GM23338 (cell line): Measurements from ENCODE around the gene RRAS2. TPM values are rescaled to one million over a fixed set of nuclear protein-coding genes. Genes with fewer than 3 reads are reported as not detected.

Experiments used
- CREB1 ChIP-seq: fragments of 250-450 bp; sonication (Bioruptor Pico); IDR thresholded peaks from 2 replicates; pipeline ENCODE4 v1.5.0; 2020; ENCODE audit warnings: low read depth, mild to moderate bottlenecking, moderate library complexity
- ETS1 ChIP-seq: IDR thresholded peaks from 2 replicates; pipeline ENCODE4 v1.6.1; 2016; ENCODE audit warnings: antibody characterized with exemption
- EZH2 ChIP-seq: fragments of 200-600 bp; sonication (generic); IDR thresholded peaks from one replicate; pipeline ENCODE4 v1.8.0; 2017; ENCODE audit warnings: antibody characterized with exemption, mild to moderate bottlenecking, low read depth; ENCODE audit not compliant: unreplicated experiment
- NANOG ChIP-seq: IDR thresholded peaks from 2 replicates; pipeline ENCODE4 v1.6.1; 2016; ENCODE audit warnings: antibody characterized with exemption, borderline replicate concordance
- POLR2AphosphoS5 ChIP-seq: IDR thresholded peaks from 2 replicates; pipeline ENCODE4 v1.6.1; 2016; ENCODE audit warnings: antibody characterized with exemption, low read depth
- STAT1 ChIP-seq: IDR thresholded peaks from one replicate; pipeline ENCODE4 v1.6.1; 2016; ENCODE audit warnings: antibody characterized with exemption; ENCODE audit not compliant: unreplicated experiment
- ZNF331 ChIP-seq: fragments of 250-450 bp; sonication (Bioruptor Pico); IDR thresholded peaks from 2 replicates; pipeline ENCODE4 v1.5.0; 2020; ENCODE audit warnings: low read depth, mild to moderate bottlenecking, moderate library complexity
- ZNF462 ChIP-seq: fragments of 250-450 bp; sonication (Bioruptor Pico); IDR thresholded peaks from 2 replicates; pipeline ENCODE4 v1.5.0; 2020; ENCODE audit warnings: mild to moderate bottlenecking, moderate library complexity
- polyA plus RNA-seq: library from polyadenylated mRNA; unstranded; fragments of >200 nt; fragmentation: Nextera tagmentation; extraction: Ambion mirVana; gene quantifications from 2 replicates; pipeline ENCODE4 v1.2.1, GENCODE V29; 2016
- total RNA-seq: library from RNA; depleted of rRNA; stranded (reverse); fragments of >200 nt; shearing (Covaris generic); gene quantifications from 2 replicates; pipeline ENCODE4 v1.2.3, GENCODE V29; 2014
- TF ChIP-seq, protein P1 (sequence below): IDR thresholded peaks from one replicate; pipeline ENCODE4 v1.6.1; 2018; ENCODE audit warnings: antibody characterized with exemption; ENCODE audit not compliant: unreplicated experiment

The RRAS2 gene
- total and polyA plus RNA-seq, 2 experiments from 2014 or later: 196 to 293 TPM

DNA sequence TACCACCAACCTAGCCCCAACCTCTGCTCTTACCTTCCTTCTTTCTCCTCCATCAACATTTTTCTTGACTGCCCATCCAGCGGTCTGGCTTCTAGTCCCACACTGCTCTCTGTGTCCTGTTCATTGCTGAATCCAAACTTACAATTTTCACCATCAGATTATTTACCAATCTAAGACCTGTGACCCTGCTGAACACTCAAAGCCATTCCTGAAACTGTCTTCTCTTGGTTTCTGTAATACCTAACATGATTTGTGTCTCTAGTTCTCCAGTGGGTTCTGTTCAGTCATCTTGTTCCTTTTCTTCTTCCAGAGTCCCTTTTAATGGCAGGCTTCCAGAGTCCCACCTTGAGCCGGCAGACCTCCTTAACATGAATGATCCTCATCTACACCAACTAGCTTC lies 24.1 kb downstream of the RRAS2 start (continued):
- TF ChIP-seq ZNF462 (no peak), POLR2AphosphoS5 (no peak), ZNF331 (CRISPR knock-in tag) (no peak), STAT1 (no peak), ETS1 (no peak), EZH2 (no peak), NANOG (no peak), CREB1 (CRISPR knock-in tag) (no peak)
- TF ChIP-seq, protein P1, sequence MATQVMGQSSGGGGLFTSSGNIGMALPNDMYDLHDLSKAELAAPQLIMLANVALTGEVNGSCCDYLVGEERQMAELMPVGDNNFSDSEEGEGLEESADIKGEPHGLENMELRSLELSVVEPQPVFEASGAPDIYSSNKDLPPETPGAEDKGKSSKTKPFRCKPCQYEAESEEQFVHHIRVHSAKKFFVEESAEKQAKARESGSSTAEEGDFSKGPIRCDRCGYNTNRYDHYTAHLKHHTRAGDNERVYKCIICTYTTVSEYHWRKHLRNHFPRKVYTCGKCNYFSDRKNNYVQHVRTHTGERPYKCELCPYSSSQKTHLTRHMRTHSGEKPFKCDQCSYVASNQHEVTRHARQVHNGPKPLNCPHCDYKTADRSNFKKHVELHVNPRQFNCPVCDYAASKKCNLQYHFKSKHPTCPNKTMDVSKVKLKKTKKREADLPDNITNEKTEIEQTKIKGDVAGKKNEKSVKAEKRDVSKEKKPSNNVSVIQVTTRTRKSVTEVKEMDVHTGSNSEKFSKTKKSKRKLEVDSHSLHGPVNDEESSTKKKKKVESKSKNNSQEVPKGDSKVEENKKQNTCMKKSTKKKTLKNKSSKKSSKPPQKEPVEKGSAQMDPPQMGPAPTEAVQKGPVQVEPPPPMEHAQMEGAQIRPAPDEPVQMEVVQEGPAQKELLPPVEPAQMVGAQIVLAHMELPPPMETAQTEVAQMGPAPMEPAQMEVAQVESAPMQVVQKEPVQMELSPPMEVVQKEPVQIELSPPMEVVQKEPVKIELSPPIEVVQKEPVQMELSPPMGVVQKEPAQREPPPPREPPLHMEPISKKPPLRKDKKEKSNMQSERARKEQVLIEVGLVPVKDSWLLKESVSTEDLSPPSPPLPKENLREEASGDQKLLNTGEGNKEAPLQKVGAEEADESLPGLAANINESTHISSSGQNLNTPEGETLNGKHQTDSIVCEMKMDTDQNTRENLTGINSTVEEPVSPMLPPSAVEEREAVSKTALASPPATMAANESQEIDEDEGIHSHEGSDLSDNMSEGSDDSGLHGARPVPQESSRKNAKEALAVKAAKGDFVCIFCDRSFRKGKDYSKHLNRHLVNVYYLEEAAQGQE: no peak
